GM18505 (cell line): ENCODE measurements around the gene ZBTB18.
A peak's percentile ranks its signal among the peaks of the same experiment; 100 is the strongest.

Experiments used
- ATAC-seq: cut with Tn5 transposase; IDR thresholded peaks from one replicate; pipeline ENCODE4 v1.9.1; 2021; ENCODE audit not compliant: unreplicated experiment
- POLR2A ChIP-seq: IDR thresholded peaks from 4 replicates; pipeline ENCODE4 v1.6.1; 2011; ENCODE audit warnings: borderline replicate concordance; ENCODE audit not compliant: insufficient read depth, insufficient read length; ENCODE audit errors: extremely low read depth

Gene ZBTB18

DNA sequence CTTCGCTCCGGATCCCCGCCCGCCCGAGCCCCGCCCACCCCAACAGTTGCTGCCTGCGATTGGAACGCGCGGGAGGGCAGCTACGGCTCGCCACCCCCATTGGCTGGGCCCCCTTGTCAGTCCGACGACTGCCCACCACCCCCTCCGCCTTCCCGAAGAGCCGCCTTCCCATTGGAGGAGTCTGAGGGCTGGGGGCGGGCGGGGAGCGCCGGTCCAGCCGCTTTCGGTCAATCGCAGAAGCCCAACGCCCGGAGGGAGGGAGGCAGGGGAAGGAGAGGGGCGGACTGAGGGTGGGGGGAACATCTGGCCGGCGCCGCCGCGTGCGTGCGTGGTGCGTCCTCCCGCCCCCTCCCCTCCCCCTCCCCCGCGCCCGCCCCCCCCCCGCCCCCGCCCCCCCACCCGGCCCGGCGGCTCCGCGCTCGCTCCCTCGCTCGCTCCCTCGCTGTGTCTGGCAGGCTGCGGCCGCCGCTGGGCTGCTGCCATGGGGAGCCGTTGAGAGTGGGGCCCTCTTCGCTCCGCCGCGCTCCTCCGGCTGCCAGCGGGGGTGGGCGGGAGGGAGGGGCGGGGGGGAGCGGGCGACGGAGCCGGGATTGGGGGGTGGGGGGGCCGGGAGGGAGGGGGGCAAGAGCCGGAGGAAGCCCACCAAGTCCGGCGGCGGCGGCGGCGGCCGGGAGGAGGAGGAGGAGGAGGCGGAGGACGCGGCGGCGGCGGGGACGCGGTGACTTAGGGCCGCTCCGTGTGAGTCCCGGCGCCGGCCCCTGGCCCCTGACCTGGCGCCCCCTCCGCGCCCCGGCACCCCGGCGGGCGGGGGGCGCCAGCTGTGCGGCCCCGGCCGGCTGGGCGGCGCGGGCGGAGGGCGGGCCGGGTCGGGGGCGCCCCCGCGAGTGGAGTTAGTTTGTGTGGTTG lies 2.6 kb upstream of the ZBTB18 start:
- peak; percentile 9 for TF ChIP-seq POLR2A
- peak; percentile 73 for ATAC-seq

DNA sequence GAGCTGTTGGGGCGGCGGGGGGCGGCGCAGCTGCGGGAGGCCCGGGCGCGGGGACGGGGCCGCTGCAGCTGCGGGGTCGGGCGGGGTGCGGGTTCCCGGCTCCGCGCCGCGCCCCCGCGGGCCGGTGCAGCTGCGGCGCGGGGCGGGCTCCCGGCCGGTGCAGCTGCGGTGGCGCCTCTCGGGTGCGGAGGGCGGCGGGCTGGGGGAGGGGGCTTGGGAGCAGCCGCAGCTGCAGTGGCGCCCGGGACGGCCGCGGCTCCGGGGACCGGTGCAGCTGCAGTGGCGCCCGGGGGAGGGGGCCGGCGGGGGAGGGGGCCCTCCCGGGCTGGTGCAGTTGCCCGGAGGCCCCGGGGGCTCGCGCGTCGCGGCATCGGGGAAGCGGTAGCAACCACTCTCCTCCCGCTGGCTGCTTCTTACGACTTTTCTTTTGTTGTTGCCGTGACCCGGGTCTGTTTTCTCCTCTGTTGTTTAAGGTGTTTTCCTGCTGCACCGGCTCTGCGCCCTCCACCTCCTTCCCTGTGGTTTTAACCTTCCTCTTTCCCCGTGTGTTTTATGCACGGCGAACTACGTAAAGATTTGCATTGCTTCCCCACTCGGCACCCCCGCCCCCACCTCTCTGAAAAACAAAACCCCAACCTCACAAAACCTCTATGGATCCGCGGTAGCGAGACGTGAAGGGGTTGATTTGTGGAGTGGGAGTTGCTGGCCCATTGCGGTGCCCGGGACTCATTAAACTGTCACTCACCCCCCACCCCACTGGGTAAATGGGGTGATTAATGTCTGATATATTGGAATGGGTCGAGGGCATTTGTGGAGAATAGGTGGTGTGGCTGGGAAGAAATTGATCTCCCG lies 1.7 kb upstream of the ZBTB18 start:
- no peak for ATAC-seq
- TF ChIP-seq POLR2A, result peak; percentile 61

DNA sequence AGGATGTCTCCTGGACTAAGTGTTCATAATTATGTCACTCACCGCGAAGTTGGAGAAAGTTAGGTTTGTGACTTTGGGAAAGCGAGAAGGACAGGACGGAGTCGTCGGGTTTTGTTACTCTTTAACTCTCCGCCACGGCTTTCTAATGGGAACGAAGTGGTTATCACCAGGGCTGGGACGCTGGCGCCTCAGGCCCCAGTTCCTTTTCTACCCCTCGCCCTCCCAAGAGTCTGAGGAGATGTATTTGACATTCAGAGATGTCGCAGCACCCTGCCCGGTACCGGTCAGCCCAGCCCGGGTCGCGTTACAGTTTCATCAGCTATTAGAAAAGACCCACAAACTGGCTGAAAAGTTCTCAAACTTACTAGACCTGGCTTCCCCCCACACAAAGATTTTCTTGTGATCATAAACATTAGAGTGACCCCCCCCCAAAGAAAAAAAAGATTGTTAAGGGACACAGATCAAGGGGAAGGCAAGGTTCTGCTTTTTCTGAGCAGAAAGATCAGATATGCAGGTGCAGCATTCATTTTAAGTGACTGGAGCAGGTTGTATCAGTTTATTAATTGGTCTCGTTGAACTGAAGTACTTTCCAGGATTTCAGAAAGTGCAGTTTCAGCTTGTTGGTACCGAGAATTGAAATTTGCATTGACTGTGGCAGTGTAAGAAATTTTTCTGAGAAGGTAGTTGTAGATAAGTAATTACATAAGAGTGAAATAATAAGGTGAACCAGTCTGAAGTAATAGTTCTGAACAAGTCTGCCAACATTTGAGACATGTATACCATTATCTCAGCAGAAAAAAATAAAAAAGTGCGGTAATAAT lies 859 bp upstream of the ZBTB18 start:
- ATAC-seq, result no peak
- no peak for TF ChIP-seq POLR2A

DNA sequence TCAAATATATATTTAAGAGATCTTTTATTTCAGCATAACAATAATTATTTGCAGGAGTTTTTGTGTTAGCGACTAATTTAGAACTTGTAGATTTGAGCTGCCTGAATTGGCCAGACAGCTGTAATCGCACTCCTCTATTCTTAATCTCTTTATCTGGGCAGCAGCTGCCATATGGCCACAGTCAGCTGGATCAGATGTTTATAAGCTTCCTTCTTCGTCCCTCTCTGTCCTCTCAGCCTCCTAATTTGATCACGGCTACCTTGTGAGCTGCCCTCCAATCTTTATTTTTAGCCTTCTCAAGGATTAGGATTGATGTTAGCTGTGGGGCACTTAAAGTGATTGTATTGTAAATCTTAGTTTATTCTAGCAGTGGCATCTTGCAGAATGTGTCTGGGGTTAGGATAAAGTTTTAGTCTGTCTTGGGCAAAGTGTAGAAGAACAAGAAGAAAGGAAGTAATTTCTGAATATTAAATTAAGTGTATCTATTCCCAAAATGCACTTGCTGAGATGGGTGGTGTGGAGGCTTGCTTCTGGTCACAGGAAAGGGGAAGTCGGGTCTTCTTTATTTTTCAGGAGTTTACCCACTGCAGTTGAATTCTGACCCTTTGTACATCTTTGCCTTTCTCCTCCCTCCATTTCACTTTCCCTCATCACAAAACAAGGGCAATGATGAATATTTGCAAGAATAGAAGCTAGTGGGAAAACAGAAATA lies 1.1 kb downstream of the ZBTB18 start:
- no peak for TF ChIP-seq POLR2A
- no peak for ATAC-seq

DNA sequence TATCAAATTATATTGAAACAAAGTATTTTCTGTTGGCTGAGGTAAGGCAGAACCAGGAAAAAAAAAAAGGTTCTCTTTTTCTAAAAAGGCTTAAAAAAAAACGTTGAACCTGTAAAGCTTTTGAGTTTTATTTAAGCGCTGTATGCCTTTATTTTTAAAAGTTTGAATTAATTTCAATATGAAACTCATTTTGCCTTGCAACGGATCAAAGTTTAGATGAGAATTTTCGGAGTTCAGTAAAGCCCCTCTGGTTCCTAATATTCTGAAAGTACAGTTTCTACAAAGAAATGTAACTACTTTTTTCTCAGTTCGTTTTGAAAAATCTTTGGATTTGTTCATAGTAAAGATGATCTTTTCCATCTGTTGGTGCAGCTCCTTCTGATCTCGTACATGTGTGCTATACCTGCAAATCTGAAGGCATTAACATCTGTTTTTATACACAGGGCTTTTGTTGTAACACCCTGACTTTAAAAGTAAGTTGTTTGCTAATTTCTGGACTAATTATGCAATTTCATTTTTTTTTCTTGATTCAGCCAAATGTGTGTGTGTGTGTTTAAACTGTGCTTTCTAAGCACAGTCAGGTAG lies 1.7 kb downstream of the ZBTB18 start:
- no peak for ATAC-seq
- no peak for TF ChIP-seq POLR2A

DNA sequence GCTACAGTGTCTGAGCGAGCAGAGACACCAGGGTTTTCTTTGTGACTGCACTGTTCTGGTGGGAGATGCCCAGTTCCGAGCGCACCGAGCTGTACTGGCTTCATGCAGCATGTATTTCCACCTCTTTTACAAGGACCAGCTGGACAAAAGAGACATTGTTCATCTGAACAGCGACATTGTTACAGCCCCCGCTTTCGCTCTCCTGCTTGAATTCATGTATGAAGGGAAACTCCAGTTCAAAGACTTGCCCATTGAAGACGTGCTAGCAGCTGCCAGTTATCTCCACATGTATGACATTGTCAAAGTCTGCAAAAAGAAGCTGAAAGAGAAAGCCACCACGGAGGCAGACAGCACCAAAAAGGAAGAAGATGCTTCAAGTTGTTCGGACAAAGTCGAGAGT lies 2.7 kb downstream of the ZBTB18 start:
- TF ChIP-seq POLR2A, result no peak
- no peak for ATAC-seq

DNA sequence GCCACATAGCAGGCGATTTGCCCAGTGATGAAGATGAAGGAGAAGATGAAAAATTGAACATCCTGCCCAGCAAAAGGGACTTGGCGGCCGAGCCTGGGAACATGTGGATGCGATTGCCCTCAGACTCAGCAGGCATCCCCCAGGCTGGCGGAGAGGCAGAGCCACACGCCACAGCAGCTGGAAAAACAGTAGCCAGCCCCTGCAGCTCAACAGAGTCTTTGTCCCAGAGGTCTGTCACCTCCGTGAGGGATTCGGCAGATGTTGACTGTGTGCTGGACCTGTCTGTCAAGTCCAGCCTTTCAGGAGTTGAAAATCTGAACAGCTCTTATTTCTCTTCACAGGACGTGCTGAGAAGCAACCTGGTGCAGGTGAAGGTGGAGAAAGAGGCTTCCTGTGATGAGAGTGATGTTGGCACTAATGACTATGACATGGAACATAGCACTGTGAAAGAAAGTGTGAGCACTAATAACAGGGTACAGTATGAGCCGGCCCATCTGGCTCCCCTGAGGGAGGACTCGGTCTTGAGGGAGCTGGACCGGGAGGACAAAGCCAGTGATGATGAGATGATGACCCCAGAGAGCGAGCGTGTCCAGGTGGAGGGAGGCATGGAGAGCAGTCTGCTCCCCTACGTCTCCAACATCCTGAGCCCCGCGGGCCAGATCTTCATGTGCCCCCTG lies 3.3 kb downstream of the ZBTB18 start:
- TF ChIP-seq POLR2A, result no peak
- ATAC-seq, result no peak

DNA sequence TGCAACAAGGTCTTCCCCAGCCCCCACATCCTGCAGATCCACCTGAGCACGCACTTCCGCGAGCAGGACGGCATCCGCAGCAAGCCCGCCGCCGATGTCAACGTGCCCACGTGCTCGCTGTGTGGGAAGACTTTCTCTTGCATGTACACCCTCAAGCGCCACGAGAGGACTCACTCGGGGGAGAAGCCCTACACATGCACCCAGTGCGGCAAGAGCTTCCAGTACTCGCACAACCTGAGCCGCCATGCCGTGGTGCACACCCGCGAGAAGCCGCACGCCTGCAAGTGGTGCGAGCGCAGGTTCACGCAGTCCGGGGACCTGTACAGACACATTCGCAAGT lies 3.8 kb downstream of the ZBTB18 start:
- no peak for ATAC-seq
- TF ChIP-seq POLR2A, result no peak

DNA sequence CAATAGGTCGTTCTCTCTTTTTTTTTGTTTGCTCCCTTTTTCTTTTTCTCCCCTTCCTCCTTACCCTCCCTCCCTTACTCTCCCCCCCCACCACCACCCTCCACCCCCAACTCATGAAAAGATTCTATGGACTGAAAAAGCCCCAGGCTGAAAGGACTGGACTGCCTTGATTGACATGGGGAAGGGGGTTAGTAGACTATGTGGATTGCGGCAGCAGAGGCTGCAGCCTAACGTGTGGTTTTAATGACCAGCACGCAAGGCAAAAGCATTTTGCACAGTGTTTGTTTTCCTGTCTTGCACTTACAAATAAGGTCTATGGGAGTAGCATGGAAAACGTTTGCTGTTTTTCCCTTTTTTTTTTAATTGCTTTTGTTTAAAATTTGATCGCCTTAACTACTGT lies 5.5 kb downstream of the ZBTB18 start:
- no peak for TF ChIP-seq POLR2A
- no peak for ATAC-seq

DNA sequence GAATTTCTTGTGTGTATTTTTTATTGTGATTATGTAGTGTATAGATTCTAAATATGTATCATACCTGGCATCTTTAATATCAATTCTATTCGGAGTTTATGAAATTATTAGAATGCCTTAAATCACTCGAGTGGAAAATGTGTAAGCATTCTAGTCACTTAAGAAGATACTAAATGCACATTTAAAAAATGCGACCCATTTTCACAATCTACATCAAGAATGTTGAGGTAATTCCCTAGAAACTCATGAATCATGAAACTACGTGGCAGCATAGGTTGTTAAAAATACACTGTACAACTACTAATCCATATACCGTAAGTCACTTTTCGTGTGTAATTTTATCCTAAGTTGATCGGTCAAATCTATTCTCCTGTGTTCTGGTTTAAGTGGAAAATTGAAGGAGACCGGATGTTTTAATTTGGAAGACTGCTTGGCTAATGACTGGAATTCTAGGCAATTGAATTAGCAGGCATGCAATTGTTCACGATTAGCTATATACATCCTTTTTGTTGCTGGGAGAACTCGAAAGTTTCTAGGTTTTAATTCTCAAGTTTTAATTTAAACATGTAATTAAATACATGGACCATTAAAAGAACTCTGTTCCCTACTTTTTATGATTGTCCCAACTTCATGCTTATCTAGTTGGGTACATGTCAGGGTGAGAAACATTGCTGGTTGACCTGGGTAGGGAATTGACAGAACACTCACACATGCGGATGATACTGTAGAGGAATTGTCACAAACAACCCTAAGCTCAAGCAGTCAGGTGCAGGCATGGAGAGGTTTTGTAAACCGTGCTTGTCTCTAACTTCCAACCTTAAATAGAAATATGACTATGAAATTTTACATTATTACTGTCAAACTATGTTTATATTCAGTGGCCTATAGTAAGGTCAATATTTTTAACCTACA lies 6.6 kb downstream of the ZBTB18 start:
- no peak for TF ChIP-seq POLR2A
- no peak for ATAC-seq

DNA sequence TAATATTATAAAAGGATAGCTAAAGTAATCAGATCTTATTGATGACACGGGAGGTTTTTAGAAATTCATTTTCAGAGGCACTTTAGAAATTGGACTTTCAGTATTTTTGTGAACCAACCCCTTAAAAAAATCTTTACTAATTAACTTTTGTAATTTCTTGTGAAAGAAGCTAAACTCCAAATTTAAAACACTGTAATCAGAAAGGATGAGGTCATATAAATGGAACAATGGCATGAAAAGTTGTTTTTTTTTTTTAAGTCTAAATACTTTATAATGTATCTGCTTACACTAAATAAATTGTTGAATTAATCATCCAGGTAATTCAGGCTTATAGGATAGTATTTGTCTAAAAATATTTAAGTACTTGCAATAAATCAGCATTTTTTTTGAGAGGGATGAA lies 9.0 kb downstream of the ZBTB18 start:
- no peak for TF ChIP-seq POLR2A
- ATAC-seq, result no peak
